ENCODE data around the gene PITPNM1. TPM values are rescaled to one million over a fixed set of nuclear protein-coding genes. Genes with fewer than 3 reads are reported as not detected.
"Not testable (repeated sequence)": the region's sequence is repeated elsewhere in the genome, so short reads cannot be mapped to it uniquely, and the experiment has no call there.

Gene PITPNM1
- polyA plus RNA-seq: 10.6 to 25.2 TPM (median 15.9 TPM) in 3 replicates
- polyA plus RNA-seq (2011; ENCODE audit: low read depth): 9.5 TPM
- 11.1 and 22.5 TPM in 2 replicates for polyA plus RNA-seq (2011; cell fraction: cytosol; rRNA removed)
- polyA plus RNA-seq (2011; cell fraction: nucleus; rRNA removed): 26.6 and 41.9 TPM in 2 replicates
- 11.2 and 21.3 TPM in 2 replicates for polyA plus RNA-seq (2012; ENCODE audit: low replicate concordance)
- 12.1 to 26.8 TPM (median 19.4 TPM) in 3 replicates for polyA minus RNA-seq
- polyA minus RNA-seq (2011; cell fraction: cytosol; rRNA and poly(A)+ RNA removed): 71.4 TPM
- polyA minus RNA-seq (2011; cell fraction: nucleus; rRNA and poly(A)+ RNA removed): 20.2 and 22.1 TPM in 2 replicates

DNA sequence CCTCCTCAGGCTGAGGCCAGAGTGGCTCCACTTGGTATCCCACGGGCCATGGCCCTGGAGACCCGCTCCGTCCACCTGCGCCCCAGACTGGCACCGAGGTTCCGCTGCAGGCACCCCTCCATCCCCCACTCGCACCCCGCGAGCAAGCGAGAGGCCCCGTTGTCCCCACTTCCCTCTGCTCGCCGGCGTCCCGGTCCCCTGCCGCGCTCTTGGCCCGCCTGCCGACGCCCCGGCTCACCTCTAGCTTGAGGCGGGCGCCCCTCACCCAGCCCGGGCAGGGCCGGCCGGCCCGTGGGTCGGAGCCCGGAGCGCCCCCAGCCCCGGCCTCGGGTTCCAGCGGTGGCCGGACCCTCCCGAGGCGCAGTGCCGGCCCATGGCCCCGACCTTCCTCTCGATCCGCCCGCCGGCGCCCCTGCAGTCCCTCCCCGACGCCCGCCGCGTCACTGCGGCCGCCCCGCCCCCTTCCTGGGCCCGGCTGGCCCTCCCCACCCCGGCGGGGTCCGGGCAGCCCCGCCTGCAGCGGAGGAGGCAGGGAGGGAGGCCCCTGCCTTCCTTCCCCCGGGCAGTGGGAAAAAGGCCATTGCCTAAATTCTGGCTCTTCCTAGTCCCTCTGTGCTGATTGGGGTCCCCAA is at the start of gene PITPNM1:
TSS of gene PITPNM1 (minus strand) at position 414 of the 632 bp plus-strand sequence. CDS start 1,183 bp downstream, outside the sequence.
- no peaks in the 10 kb centered on the region for H3K27me3 ChIP-seq (ENCODE audit: control insufficient read depth, extremely low read depth, insufficient read depth, low read length)
- no peaks in the 10 kb centered on the region for H3K9me3 ChIP-seq (ENCODE audit: control insufficient read depth, low read depth, low read length)
- H3K9ac ChIP-seq (ENCODE audit: control insufficient read depth, extremely low read depth, insufficient read depth, low read length): peak within 1 kb of the TSS; percentile 73
- H3K4me1 ChIP-seq (ENCODE audit: control insufficient read depth, extremely low read depth, insufficient read depth, low read length): peaks cover 27% of the 10 kb centered on the region
- TF ChIP-seq, protein P1, sequence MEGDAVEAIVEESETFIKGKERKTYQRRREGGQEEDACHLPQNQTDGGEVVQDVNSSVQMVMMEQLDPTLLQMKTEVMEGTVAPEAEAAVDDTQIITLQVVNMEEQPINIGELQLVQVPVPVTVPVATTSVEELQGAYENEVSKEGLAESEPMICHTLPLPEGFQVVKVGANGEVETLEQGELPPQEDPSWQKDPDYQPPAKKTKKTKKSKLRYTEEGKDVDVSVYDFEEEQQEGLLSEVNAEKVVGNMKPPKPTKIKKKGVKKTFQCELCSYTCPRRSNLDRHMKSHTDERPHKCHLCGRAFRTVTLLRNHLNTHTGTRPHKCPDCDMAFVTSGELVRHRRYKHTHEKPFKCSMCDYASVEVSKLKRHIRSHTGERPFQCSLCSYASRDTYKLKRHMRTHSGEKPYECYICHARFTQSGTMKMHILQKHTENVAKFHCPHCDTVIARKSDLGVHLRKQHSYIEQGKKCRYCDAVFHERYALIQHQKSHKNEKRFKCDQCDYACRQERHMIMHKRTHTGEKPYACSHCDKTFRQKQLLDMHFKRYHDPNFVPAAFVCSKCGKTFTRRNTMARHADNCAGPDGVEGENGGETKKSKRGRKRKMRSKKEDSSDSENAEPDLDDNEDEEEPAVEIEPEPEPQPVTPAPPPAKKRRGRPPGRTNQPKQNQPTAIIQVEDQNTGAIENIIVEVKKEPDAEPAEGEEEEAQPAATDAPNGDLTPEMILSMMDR (optimal IDR thresholded peaks at IDR 0.05 in 1 of 3, IDR thresholded peaks at IDR 0.05 in 1 of 3, conservative IDR thresholded peaks at IDR 0.05 in 1 of 3; ENCODE audit: extremely low read depth in 1 of 3, insufficient read depth in 2 of 3, low read length in 3 of 3): no peak
- TF ChIP-seq EZH2 (IDR thresholded peaks at IDR 0.05; ENCODE audit: low read length): no peak
- peaks cover 5 to 11% of the 10 kb centered on the region in 2 experiments for H3K36me3 ChIP-seq (ENCODE audit: control insufficient read depth in 2 of 2, extremely low read depth in 1 of 2, insufficient read depth in 2 of 2, low read length in 2 of 2)
- no peaks in the 10 kb centered on the region for H4K20me1 ChIP-seq (ENCODE audit: control insufficient read depth, extremely low read depth, insufficient read depth, low read length)
- no peaks in the 10 kb centered on the region for H3K9me1 ChIP-seq (ENCODE audit: control insufficient read depth, extremely low read depth, insufficient read depth, low read length)
- peak within 1 kb of the TSS; percentile 87 for H3K4me2 ChIP-seq (ENCODE audit: control insufficient read depth, extremely low read depth, insufficient read depth, low read depth, low read length)
- H2AFZ ChIP-seq (ENCODE audit: control insufficient read depth, low read length): peak within 1 kb of the TSS; percentile 49
- peak within 1 kb of the TSS; percentile 79 for H3K27ac ChIP-seq (ENCODE audit: control insufficient read depth, insufficient read depth, low read length)
- FAIRE-seq (no peak), DNase-seq (ENCODE audit: low read depth, low spot score) (no peak)
- H3K4me3 ChIP-seq (ENCODE audit: control insufficient read depth in 2 of 3, extremely low read depth in 1 of 3, insufficient read depth in 2 of 3, low read depth in 1 of 3, low read length in 3 of 3): peak within 1 kb of the TSS; percentile 82 to 92 (median 89)
- H3K79me2 ChIP-seq (ENCODE audit: control insufficient read depth, insufficient read depth, low read length): peaks cover 15% of the 10 kb centered on the region
- dilution Hi-C loops (cut with MboI; ENCODE audit: extremely low pct_ligation_motif_present, low sequenced_read_pairs): no loop called here

DNA sequence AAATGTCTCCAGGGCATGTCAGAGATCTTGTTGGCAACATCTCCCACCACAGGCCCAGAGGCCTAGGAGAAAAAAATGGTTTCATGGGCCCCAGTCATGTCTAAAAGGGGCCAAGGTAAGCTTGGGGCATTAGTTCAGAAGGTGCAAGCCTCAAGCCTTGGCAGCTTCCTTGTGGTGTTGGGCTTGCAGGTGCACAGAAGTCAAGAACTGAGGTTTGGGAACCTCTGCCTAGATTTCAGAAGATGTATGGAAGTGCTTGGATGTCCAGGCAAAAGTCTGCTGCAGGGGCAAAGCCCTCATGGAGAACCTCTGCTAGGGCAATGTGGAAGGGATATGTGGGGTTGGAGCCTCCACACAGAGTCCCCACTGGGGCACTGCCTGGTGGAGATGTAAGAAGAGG is 46.5 kb upstream of the PITPNM1 start:
- H3K4me2 ChIP-seq (ENCODE audit: control insufficient read depth, extremely low read depth, insufficient read depth, low read depth, low read length); H3K27ac ChIP-seq (ENCODE audit: control insufficient read depth, insufficient read depth, low read length); H3K27me3 ChIP-seq (ENCODE audit: control insufficient read depth, extremely low read depth, insufficient read depth, low read length); FAIRE-seq; H3K9me1 ChIP-seq (ENCODE audit: control insufficient read depth, extremely low read depth, insufficient read depth, low read length); dilution Hi-C loops (cut with MboI; ENCODE audit: extremely low pct_ligation_motif_present, low sequenced_read_pairs); H3K4me1 ChIP-seq (ENCODE audit: control insufficient read depth, extremely low read depth, insufficient read depth, low read length); H4K20me1 ChIP-seq (ENCODE audit: control insufficient read depth, extremely low read depth, insufficient read depth, low read length); H2AFZ ChIP-seq (ENCODE audit: control insufficient read depth, low read length); H3K9me3 ChIP-seq (ENCODE audit: control insufficient read depth, low read depth, low read length); H3K9ac ChIP-seq (ENCODE audit: control insufficient read depth, extremely low read depth, insufficient read depth, low read length); H3K79me2 ChIP-seq (ENCODE audit: control insufficient read depth, insufficient read depth, low read length); H3K4me3 ChIP-seq (ENCODE audit: control insufficient read depth in 2 of 3, extremely low read depth in 1 of 3, insufficient read depth in 2 of 3, low read depth in 1 of 3, low read length in 3 of 3); H3K36me3 ChIP-seq (ENCODE audit: control insufficient read depth in 2 of 2, extremely low read depth in 1 of 2, insufficient read depth in 2 of 2, low read length in 2 of 2); DNase-seq (ENCODE audit: low read depth, low spot score): not testable (repeated sequence)
